ENCODE measurements around the gene DNAH12.

DNAH12 gene

DNA sequence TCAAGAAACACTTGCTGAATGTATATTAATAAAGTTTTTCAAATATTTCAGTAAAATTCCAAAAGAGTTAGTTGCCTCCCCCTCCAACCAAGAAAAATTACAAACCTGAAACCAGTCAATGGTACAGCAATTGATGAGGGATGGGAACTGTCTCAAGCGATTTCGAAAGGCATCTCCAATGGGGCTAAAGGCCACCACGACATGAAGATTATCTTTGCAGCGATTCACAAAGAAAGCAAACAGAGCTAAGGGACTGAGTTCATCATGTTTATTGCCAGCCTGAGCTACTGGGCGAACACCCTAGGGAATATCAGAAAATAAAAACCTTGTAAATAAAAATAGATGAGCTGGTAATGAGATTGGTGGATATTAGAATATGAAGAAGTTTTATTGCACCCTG is 152.4 kb downstream of the DNAH12 start:
- in situ Hi-C loops (cut with HindIII; ENCODE audit: low sequenced_read_pairs): no loop called here
- TF ChIP-seq, protein P1, sequence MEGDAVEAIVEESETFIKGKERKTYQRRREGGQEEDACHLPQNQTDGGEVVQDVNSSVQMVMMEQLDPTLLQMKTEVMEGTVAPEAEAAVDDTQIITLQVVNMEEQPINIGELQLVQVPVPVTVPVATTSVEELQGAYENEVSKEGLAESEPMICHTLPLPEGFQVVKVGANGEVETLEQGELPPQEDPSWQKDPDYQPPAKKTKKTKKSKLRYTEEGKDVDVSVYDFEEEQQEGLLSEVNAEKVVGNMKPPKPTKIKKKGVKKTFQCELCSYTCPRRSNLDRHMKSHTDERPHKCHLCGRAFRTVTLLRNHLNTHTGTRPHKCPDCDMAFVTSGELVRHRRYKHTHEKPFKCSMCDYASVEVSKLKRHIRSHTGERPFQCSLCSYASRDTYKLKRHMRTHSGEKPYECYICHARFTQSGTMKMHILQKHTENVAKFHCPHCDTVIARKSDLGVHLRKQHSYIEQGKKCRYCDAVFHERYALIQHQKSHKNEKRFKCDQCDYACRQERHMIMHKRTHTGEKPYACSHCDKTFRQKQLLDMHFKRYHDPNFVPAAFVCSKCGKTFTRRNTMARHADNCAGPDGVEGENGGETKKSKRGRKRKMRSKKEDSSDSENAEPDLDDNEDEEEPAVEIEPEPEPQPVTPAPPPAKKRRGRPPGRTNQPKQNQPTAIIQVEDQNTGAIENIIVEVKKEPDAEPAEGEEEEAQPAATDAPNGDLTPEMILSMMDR (IDR thresholded peaks at IDR 0.05; ENCODE audit: low read depth, low read length, missing control alignments): no peak
- no peak overlapping the region for H3K4me3 ChIP-seq (ENCODE audit: low read depth, low read length)
- no peak for DNase-seq (ENCODE audit: low read depth)

GRCh38 chr3:57389271-57389670 is 154.9 kb downstream of the DNAH12 start:
- H3K4me3 ChIP-seq (ENCODE audit: low read depth, low read length): no peak overlapping the region
- TF ChIP-seq, protein P1 (IDR thresholded peaks at IDR 0.05; ENCODE audit: low read depth, low read length, missing control alignments): no peak
- no peak for DNase-seq (ENCODE audit: low read depth)
- in situ Hi-C loops (cut with HindIII; ENCODE audit: low sequenced_read_pairs): no loop called here

GRCh38 chr3:57386307-57386706 is 157.8 kb downstream of the DNAH12 start:
- DNase-seq (ENCODE audit: low read depth): no peak
- H3K4me3 ChIP-seq (ENCODE audit: low read depth, low read length): no peak overlapping the region
- TF ChIP-seq, protein P1 (IDR thresholded peaks at IDR 0.05; ENCODE audit: low read depth, low read length, missing control alignments): no peak
- in situ Hi-C loops (cut with HindIII; ENCODE audit: low sequenced_read_pairs): no loop called here

GRCh38 chr3:57385498-57385897 is 158.6 kb downstream of the DNAH12 start:
- DNase-seq (ENCODE audit: low read depth): no peak
- TF ChIP-seq, protein P1 (IDR thresholded peaks at IDR 0.05; ENCODE audit: low read depth, low read length, missing control alignments): no peak
- in situ Hi-C loops (cut with HindIII; ENCODE audit: low sequenced_read_pairs): no loop called here
- no peak overlapping the region for H3K4me3 ChIP-seq (ENCODE audit: low read depth, low read length)

GRCh38 chr3:57383838-57384237 is 160.3 kb downstream of the DNAH12 start:
- TF ChIP-seq, protein P1 (IDR thresholded peaks at IDR 0.05; ENCODE audit: low read depth, low read length, missing control alignments): no peak

DNA sequence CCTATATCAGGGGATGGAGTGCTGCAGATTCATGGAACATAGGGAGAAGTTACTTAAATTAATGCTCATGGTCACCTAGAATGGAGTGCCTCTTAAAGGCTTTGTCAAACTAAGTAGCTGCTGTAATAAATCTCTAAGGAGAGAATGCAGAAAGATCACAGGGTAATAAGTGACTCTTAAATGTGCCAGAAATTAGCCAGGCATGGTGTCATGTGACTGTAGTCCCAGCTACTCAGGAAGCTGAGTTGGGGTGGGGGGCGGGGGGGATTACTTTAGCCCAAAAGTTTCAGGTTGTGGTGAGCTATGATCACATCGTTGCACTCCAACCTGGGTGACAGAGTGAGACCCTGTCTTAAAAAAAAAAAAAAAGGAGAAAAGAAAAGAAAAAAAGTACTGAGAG is 160.7 kb downstream of the DNAH12 start:
- TF ChIP-seq, protein P1 (IDR thresholded peaks at IDR 0.05; ENCODE audit: low read depth, low read length, missing control alignments): no peak
- no peak overlapping the region for H3K4me3 ChIP-seq (ENCODE audit: low read depth, low read length)
- in situ Hi-C loops (cut with HindIII; ENCODE audit: low sequenced_read_pairs): no loop called here
- no peak for DNase-seq (ENCODE audit: low read depth)

More at GRCh38 chr3:57383838-57384237, 160.3 kb downstream of the DNAH12 start:
- in situ Hi-C loops (cut with HindIII; ENCODE audit: low sequenced_read_pairs): no loop called here
- no peak for DNase-seq (ENCODE audit: low read depth)
- H3K4me3 ChIP-seq (ENCODE audit: low read depth, low read length): no peak overlapping the region

DNA sequence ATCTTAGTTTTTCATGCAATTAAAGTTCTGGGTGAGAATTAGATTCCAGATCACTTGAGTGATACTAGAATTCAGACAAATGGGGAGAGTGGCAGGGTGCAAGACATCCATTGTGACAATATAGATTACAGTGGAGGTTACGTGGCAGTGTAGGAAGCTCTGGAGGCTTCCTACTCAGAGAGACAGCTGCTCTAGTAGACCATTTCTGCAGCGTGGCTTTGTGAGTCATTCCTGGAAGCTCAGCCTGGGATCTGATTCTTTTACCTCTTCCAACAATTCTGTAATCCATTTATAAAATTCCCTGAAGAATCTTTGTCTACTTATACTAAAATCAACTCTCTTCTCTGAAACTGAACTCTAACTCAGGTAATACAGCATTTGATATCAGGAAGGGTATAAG is 161.2 kb downstream of the DNAH12 start:
- no peak overlapping the region for H3K4me3 ChIP-seq (ENCODE audit: low read depth, low read length)
- in situ Hi-C loops (cut with HindIII; ENCODE audit: low sequenced_read_pairs): no loop called here
- no peak for DNase-seq (ENCODE audit: low read depth)
- TF ChIP-seq, protein P1 (IDR thresholded peaks at IDR 0.05; ENCODE audit: low read depth, low read length, missing control alignments): no peak

Data from astrocyte of the cerebellum (primary cell).